OCI-LY1 (cell line): ENCODE data around the gene KRT32.
"Not testable (repeated sequence)": the region's sequence is repeated elsewhere in the genome, so short reads cannot be mapped to it uniquely, and the experiment has no call there.

Experiments used
- H2AFZ ChIP-seq: fragments of 200-600 bp; sonication (generic), shearing (Covaris generic); 2 replicates; pipeline ENCODE4 v1.6.0; 2014; ENCODE audit warnings: antibody characterized with exemption, mild to moderate bottlenecking, low read length
- H3F3A ChIP-seq: fragments of 200-600 bp; sonication (generic), shearing (Covaris generic); 2 replicates; pipeline ENCODE4 v1.6.0; 2014; ENCODE audit warnings: mild to moderate bottlenecking, antibody characterized with exemption, low read length, moderate library complexity; ENCODE audit not compliant: insufficient read depth
- H3K27ac ChIP-seq: fragments of 200-600 bp; sonication (generic); 2 replicates; pipeline ENCODE4 v1.5.1; 2014; ENCODE audit warnings: low read length, mixed run types, mild to moderate bottlenecking, low read depth; ENCODE audit not compliant: poor library complexity, severe bottlenecking
- H3K27me3 ChIP-seq: fragments of 200-600 bp; sonication (generic); 2 replicates; pipeline ENCODE4 v1.6.0; 2014; ENCODE audit warnings: antibody characterized with exemption, mild to moderate bottlenecking, low read length, moderate library complexity; ENCODE audit not compliant: insufficient read depth
- H3K36me3 ChIP-seq: fragments of 200-600 bp; sonication (generic); 2 replicates; pipeline ENCODE4 v1.6.1; 2014; ENCODE audit warnings: mild to moderate bottlenecking, antibody characterized with exemption, low read length, moderate library complexity, mixed read lengths; ENCODE audit not compliant: insufficient read depth
- H3K4me1 ChIP-seq: fragments of 200-600 bp; sonication (generic); 2 replicates; pipeline ENCODE4 v1.5.1; 2014; ENCODE audit warnings: mild to moderate bottlenecking, low read length, moderate library complexity; ENCODE audit not compliant: insufficient read depth, severe bottlenecking
- H3K4me2 ChIP-seq: fragments of 200-600 bp; sonication (generic), shearing (Covaris generic); 2 replicates; pipeline ENCODE4 v1.6.1; 2014; ENCODE audit warnings: low read length
- H3K4me3 ChIP-seq: fragments of 200-600 bp; sonication (generic); 2 replicates; pipeline ENCODE4 v1.5.1; 2014; ENCODE audit warnings: low read length, low read depth, mild to moderate bottlenecking, mixed read lengths; ENCODE audit not compliant: poor library complexity, severe bottlenecking
- H3K79me2 ChIP-seq: fragments of 200-600 bp; shearing (Covaris generic); 2 replicates; pipeline ENCODE4 v1.6.1; 2016; ENCODE audit warnings: mixed run types, low read length, mixed read lengths; ENCODE audit not compliant: insufficient read depth
- H3K9ac ChIP-seq: fragments of 200-600 bp; sonication (generic), shearing (Covaris generic); 2 replicates; pipeline ENCODE4 v1.6.1; 2014; ENCODE audit warnings: mild to moderate bottlenecking, low read length, mixed read lengths
- H3K9me2 ChIP-seq: fragments of 200-600 bp; sonication (generic), shearing (Covaris generic); 2 replicates; pipeline ENCODE4 v1.6.1; 2014; ENCODE audit warnings: low read depth, mild to moderate bottlenecking, low read length, mixed read lengths
- H3K9me3 ChIP-seq: fragments of 200-600 bp; shearing (Covaris generic); 2 replicates; pipeline ENCODE4 v1.6.1; 2014; ENCODE audit warnings: low read length, mixed read lengths
- H4K20me1 ChIP-seq: fragments of 200-600 bp; sonication (generic), shearing (Covaris generic); 2 replicates; pipeline ENCODE4 v1.6.0; 2016; ENCODE audit warnings: mild to moderate bottlenecking, low read length; ENCODE audit not compliant: insufficient read depth
- EZH2 ChIP-seq: fragments of 200-600 bp; sonication (generic), shearing (Covaris generic); IDR thresholded peaks from 2 replicates; pipeline ENCODE4 v1.8.0; 2017; ENCODE audit warnings: borderline replicate concordance, mixed run types, mild to moderate bottlenecking, antibody characterized with exemption, low read length, moderate library complexity, mixed read lengths
- TF ChIP-seq, protein P1 (sequence below): fragments of 200-600 bp; sonication (generic), shearing (Covaris generic); IDR thresholded peaks from 2 replicates; pipeline ENCODE4 v1.5.1; 2017; ENCODE audit warnings: mild to moderate bottlenecking, antibody characterized with exemption, low read length, moderate library complexity, mixed read lengths

The KRT32 gene

DNA sequence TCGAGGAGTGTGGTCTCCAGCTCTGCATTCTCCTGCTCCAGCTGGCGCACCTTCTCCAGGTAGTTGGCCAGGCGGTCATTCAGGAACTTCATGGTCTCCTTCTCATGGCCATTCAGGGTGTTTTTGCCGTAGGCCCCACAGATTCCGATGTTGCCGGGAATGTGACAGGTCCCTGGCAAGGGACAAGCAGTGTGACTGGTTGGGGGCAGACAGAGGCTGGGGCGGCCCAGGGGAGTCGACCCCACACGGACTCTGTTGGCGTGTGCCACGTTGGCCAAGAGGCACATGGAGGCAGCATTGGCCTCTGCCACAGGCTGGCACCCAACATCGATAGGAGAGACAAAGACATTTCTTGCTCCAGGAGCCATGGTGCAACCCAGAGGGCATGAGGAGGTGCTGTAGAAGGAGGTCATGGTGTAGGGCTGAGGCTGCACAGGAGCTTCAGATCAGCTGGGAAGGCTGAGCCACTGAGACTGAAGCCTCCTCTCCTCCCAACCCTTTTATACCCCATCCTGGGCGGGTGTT, 43.0 kb downstream of the KRT32 start, which contains the start of gene KRT37:
KRT37 (minus strand) TSS at position 475 of the 525 bp plus-strand sequence; CDS start at position 413, 62 bp downstream.
- Histone ChIP-seq H3K27ac (no peak within 1 kb of the TSS), H3K4me3 (no peak within 1 kb of the TSS), H4K20me1 (no peaks in the 10 kb centered on the region), H3K36me3 (no peaks in the 10 kb centered on the region), H2AFZ (no peak within 1 kb of the TSS), H3K4me2 (no peak within 1 kb of the TSS), H3K79me2 (no peaks in the 10 kb centered on the region), H3K9me3 (no peaks in the 10 kb centered on the region), H3F3A (no peaks in the 10 kb centered on the region), H3K4me1 (no peaks in the 10 kb centered on the region), H3K9me2 (no peaks in the 10 kb centered on the region), H3K9ac (no peak within 1 kb of the TSS), H3K27me3 (no peaks in the 10 kb centered on the region)
- no peak for TF ChIP-seq EZH2
- TF ChIP-seq, protein P1, sequence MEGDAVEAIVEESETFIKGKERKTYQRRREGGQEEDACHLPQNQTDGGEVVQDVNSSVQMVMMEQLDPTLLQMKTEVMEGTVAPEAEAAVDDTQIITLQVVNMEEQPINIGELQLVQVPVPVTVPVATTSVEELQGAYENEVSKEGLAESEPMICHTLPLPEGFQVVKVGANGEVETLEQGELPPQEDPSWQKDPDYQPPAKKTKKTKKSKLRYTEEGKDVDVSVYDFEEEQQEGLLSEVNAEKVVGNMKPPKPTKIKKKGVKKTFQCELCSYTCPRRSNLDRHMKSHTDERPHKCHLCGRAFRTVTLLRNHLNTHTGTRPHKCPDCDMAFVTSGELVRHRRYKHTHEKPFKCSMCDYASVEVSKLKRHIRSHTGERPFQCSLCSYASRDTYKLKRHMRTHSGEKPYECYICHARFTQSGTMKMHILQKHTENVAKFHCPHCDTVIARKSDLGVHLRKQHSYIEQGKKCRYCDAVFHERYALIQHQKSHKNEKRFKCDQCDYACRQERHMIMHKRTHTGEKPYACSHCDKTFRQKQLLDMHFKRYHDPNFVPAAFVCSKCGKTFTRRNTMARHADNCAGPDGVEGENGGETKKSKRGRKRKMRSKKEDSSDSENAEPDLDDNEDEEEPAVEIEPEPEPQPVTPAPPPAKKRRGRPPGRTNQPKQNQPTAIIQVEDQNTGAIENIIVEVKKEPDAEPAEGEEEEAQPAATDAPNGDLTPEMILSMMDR = no peak

GRCh38 chr17:41422586-41422985, 44.6 kb downstream of the KRT32 start:
- not testable (repeated sequence) for H3K79me2 ChIP-seq, H3K27me3 ChIP-seq, H3K4me1 ChIP-seq, H3K9me2 ChIP-seq, H2AFZ ChIP-seq, H3K27ac ChIP-seq, H4K20me1 ChIP-seq, H3K9me3 ChIP-seq, H3K36me3 ChIP-seq, H3K9ac ChIP-seq, H3K4me3 ChIP-seq, H3K4me2 ChIP-seq, H3F3A ChIP-seq

GRCh38 chr17:41421617-41422016, 45.6 kb downstream of the KRT32 start:
- H3F3A ChIP-seq = no peaks in the 10 kb centered on the region
- no peaks in the 10 kb centered on the region for H3K79me2 ChIP-seq
- no peaks in the 10 kb centered on the region for H4K20me1 ChIP-seq
- H3K27me3 ChIP-seq = no peaks in the 10 kb centered on the region
- no peak overlapping the region for H2AFZ ChIP-seq
- no peaks in the 10 kb centered on the region for H3K9me3 ChIP-seq
- H3K27ac ChIP-seq = no peak overlapping the region
- no peaks in the 10 kb centered on the region for H3K36me3 ChIP-seq
- no peak overlapping the region for H3K4me2 ChIP-seq
- no peak for TF ChIP-seq EZH2
- TF ChIP-seq, protein P1 = no peak
- no peaks in the 10 kb centered on the region for H3K9me2 ChIP-seq
- no peak overlapping the region for H3K9ac ChIP-seq
- H3K4me1 ChIP-seq = no peaks in the 10 kb centered on the region
- no peak overlapping the region for H3K4me3 ChIP-seq

- Histone ChIP-seq H3K9me3 (no peaks in the 10 kb centered on the region), H2AFZ (no peak overlapping the region), H3K27me3 (no peaks in the 10 kb centered on the region), H3F3A (no peaks in the 10 kb centered on the region), H3K9ac (no peak overlapping the region), H3K27ac (no peak overlapping the region), H3K4me1 (no peaks in the 10 kb centered on the region), H3K4me3 (no peak overlapping the region), H3K4me2 (no peak overlapping the region), H3K36me3 (no peaks in the 10 kb centered on the region), H3K9me2 (no peaks in the 10 kb centered on the region), H3K79me2 (no peaks in the 10 kb centered on the region), H4K20me1 (no peaks in the 10 kb centered on the region)
- TF ChIP-seq EZH2 = no peak
- TF ChIP-seq, protein P1 = no peak
Observed at GRCh38 chr17:41421116-41421515, 46.1 kb downstream of the KRT32 start.
